Hepatocyte (in vitro differentiated cells): ENCODE data around the gene PRKCA.

Experiments
- CTCF ChIP-seq: fragments of 200-600 bp; sonication (generic); IDR thresholded peaks from 2 replicates; pipeline ENCODE4 v1.5.1; 2016; ENCODE audit warnings: antibody characterized with exemption, mild to moderate bottlenecking; ENCODE audit not compliant: poor library complexity
- EZH2 ChIP-seq: fragments of 200-600 bp; sonication (generic); IDR thresholded peaks from 2 replicates; pipeline ENCODE4 v1.6.1; 2016; ENCODE audit warnings: antibody characterized with exemption, mild to moderate bottlenecking, borderline replicate concordance
- EZH2phosphoT487 ChIP-seq: fragments of 200-600 bp; sonication (generic); IDR thresholded peaks from one replicate; pipeline ENCODE4 v1.6.1; 2018; ENCODE audit warnings: antibody characterized with exemption, mild to moderate bottlenecking, low read depth, moderate library complexity; ENCODE audit not compliant: unreplicated experiment, severe bottlenecking

- TF ChIP-seq CTCF = no peak
- TF ChIP-seq EZH2 = no peak
- no peak for TF ChIP-seq EZH2phosphoT487
Measured at GRCh38 chr17:66662496-66662895, 360.1 kb downstream of the PRKCA start.
